ENCODE measurements around the gene ZYG11A.
A peak's percentile ranks its signal among the peaks of the same experiment; 100 is the strongest.

ZYG11A gene

GRCh38 chr1:52852854-52853253 lies 10.3 kb downstream of the ZYG11A start:
- TF ChIP-seq CREB1 (IDR thresholded peaks at IDR 0.05; ENCODE audit: low read depth) (no peak), EP300 (IDR thresholded peaks at IDR 0.05; ENCODE audit: borderline replicate concordance) (no peak), YY1 (IDR thresholded peaks at IDR 0.05; ENCODE audit: low read depth) (no peak), NFIC (IDR thresholded peaks at IDR 0.05) (no peak), MAX (IDR thresholded peaks at IDR 0.05) (no peak), RAD21 (IDR thresholded peaks at IDR 0.05; ENCODE audit: low read depth) (no peak), ZBTB7A (IDR thresholded peaks at IDR 0.05; ENCODE audit: low read depth) (no peak)
- TF ChIP-seq, protein P1, sequence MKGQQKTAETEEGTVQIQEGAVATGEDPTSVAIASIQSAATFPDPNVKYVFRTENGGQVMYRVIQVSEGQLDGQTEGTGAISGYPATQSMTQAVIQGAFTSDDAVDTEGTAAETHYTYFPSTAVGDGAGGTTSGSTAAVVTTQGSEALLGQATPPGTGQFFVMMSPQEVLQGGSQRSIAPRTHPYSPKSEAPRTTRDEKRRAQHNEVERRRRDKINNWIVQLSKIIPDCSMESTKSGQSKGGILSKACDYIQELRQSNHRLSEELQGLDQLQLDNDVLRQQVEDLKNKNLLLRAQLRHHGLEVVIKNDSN (IDR thresholded peaks at IDR 0.05): no peak
- TF ChIP-seq, protein P2, sequence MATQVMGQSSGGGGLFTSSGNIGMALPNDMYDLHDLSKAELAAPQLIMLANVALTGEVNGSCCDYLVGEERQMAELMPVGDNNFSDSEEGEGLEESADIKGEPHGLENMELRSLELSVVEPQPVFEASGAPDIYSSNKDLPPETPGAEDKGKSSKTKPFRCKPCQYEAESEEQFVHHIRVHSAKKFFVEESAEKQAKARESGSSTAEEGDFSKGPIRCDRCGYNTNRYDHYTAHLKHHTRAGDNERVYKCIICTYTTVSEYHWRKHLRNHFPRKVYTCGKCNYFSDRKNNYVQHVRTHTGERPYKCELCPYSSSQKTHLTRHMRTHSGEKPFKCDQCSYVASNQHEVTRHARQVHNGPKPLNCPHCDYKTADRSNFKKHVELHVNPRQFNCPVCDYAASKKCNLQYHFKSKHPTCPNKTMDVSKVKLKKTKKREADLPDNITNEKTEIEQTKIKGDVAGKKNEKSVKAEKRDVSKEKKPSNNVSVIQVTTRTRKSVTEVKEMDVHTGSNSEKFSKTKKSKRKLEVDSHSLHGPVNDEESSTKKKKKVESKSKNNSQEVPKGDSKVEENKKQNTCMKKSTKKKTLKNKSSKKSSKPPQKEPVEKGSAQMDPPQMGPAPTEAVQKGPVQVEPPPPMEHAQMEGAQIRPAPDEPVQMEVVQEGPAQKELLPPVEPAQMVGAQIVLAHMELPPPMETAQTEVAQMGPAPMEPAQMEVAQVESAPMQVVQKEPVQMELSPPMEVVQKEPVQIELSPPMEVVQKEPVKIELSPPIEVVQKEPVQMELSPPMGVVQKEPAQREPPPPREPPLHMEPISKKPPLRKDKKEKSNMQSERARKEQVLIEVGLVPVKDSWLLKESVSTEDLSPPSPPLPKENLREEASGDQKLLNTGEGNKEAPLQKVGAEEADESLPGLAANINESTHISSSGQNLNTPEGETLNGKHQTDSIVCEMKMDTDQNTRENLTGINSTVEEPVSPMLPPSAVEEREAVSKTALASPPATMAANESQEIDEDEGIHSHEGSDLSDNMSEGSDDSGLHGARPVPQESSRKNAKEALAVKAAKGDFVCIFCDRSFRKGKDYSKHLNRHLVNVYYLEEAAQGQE (IDR thresholded peaks at IDR 0.05; ENCODE audit: low read depth): no peak

GRCh38 chr1:52855584-52855983 lies 13.0 kb downstream of the ZYG11A start:
- TF ChIP-seq ZBTB7A (IDR thresholded peaks at IDR 0.05; ENCODE audit: low read depth): no peak
- TF ChIP-seq TEAD4 (IDR thresholded peaks at IDR 0.05): no peak
- TF ChIP-seq MAX (IDR thresholded peaks at IDR 0.05): no peak
- no peak for TF ChIP-seq EGR1 (IDR thresholded peaks at IDR 0.05)

DNA sequence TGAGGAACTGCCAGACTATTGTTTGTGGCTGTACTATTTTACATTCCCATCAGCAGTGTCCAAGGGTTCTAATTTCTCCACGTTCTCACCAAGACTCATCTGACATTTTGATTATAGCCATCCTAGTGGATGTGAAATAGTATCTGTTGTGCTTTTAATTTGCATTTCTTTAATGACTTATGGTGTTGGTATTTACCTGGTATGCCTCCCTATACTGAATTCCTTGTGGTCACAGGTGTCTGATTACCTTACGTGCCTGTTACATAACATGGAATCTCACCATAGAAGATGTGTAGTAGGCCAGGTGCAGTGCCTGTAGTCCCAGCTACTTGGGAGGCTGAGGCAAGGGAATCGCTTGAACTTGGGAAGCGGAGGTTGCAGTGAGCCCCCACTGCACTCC lies 13.5 kb downstream of the ZYG11A start:
- TF ChIP-seq ZBTB7A (IDR thresholded peaks at IDR 0.05; ENCODE audit: low read depth) (no peak), CEBPB (IDR thresholded peaks at IDR 0.05) (peak; percentile 62; the same call in 1 of the 2 replicates), CREB1 (IDR thresholded peaks at IDR 0.05; ENCODE audit: low read depth) (no peak), EGR1 (IDR thresholded peaks at IDR 0.05) (no peak), FOXM1 (IDR thresholded peaks at IDR 0.05; ENCODE audit: borderline replicate concordance, low read depth) (peak; percentile 41; the same call in 1 of the 2 replicates), EP300 (IDR thresholded peaks at IDR 0.05; ENCODE audit: borderline replicate concordance) (peak; percentile 77; the same call in 1 of the 2 replicates), RAD21 (IDR thresholded peaks at IDR 0.05; ENCODE audit: low read depth) (peak; percentile 7; the same call in 1 of the 2 replicates), TCF12 (IDR thresholded peaks at IDR 0.05; ENCODE audit: low read depth) (peak; percentile 84), TAF1 (IDR thresholded peaks at IDR 0.05; ENCODE audit: low read depth) (no peak), YY1 (IDR thresholded peaks at IDR 0.05; ENCODE audit: low read depth) (0 out of 2 replicates have a peak, but pooled peaks have one; percentile 41), MAX (IDR thresholded peaks at IDR 0.05) (no peak), TEAD4 (IDR thresholded peaks at IDR 0.05) (peak; percentile 99), NFIC (IDR thresholded peaks at IDR 0.05) (peak; percentile 65; the same call in 1 of the 2 replicates)
- TF ChIP-seq, protein P1 (IDR thresholded peaks at IDR 0.05): no peak
- TF ChIP-seq, protein P2 (IDR thresholded peaks at IDR 0.05; ENCODE audit: low read depth): no peak

DNA sequence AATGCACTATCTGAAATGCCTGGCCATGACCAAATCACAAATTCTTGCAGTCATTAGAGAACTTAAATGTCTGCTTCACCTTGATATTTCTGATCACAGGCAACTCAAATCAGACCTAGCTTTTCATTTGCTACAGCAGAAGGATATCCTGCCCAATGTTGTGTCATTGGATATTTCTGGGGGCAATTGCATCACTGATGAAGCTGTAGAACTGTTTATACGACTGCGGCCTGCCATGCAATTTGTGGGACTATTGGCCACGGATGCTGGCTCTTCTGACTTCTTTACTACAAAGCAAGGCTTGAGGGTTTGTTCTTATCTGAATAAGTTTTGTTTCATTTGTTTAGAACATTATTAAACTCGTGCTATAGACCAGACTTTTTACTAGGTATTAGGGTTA lies 14.9 kb downstream of the ZYG11A start:
- TF ChIP-seq NFIC (IDR thresholded peaks at IDR 0.05): no peak
- no peak for TF ChIP-seq EP300 (IDR thresholded peaks at IDR 0.05; ENCODE audit: borderline replicate concordance)
- TF ChIP-seq EGR1 (IDR thresholded peaks at IDR 0.05): no peak
- TF ChIP-seq, protein P2 (IDR thresholded peaks at IDR 0.05; ENCODE audit: low read depth): no peak
- no peak for TF ChIP-seq FOXM1 (IDR thresholded peaks at IDR 0.05; ENCODE audit: borderline replicate concordance, low read depth)
- TF ChIP-seq CREB1 (IDR thresholded peaks at IDR 0.05; ENCODE audit: low read depth): no peak
- TF ChIP-seq TEAD4 (IDR thresholded peaks at IDR 0.05): no peak
- no peak for TF ChIP-seq ZBTB7A (IDR thresholded peaks at IDR 0.05; ENCODE audit: low read depth)
- TF ChIP-seq TAF1 (IDR thresholded peaks at IDR 0.05; ENCODE audit: low read depth): no peak
- no peak for TF ChIP-seq CEBPB (IDR thresholded peaks at IDR 0.05)
- no peak for TF ChIP-seq TCF12 (IDR thresholded peaks at IDR 0.05; ENCODE audit: low read depth)
- TF ChIP-seq YY1 (IDR thresholded peaks at IDR 0.05; ENCODE audit: low read depth): no peak
- no peak for TF ChIP-seq RAD21 (IDR thresholded peaks at IDR 0.05; ENCODE audit: low read depth)
- no peak for TF ChIP-seq MAX (IDR thresholded peaks at IDR 0.05)
